H1 (cell line): ENCODE data around the gene CTNND2. TPM values are rescaled to one million over a fixed set of nuclear protein-coding genes. Genes with fewer than 3 reads are reported as not detected.

Experiments used
- CTCF ChIA-PET: fragments of 300-600 bp; sonication (Branson Sonifier 250); formaldehyde crosslinking; loops from one replicate; lab custom pipeline; 2021; ENCODE audit not compliant: partially characterized antibody; lab: Charles Lee
- POLR2A ChIA-PET: fragments of 300-600 bp; sonication (Branson Sonifier 250); formaldehyde crosslinking; loops from one replicate; lab custom pipeline; 2021; ENCODE audit warnings: inconsistent platforms; ENCODE audit not compliant: partially characterized antibody; lab: Charles Lee
- DNase-seq, 2 experiments: peaks; one replicate each; pipeline versions ENCODE4 v3.0.0 to v3.0.0-alpha.2; 2010 to 2022; ENCODE audit warnings: low spot score in 2 of 2, low read depth in 1 of 2, mixed read lengths in 1 of 2
- FAIRE-seq: peaks from 2 replicates; lab custom pipeline; 2011; peaks lifted over from hg19 to GRCh38; lab: Jason Lieb, UNC
- H2AFZ ChIP-seq: 2 replicates; pipeline ENCODE4 v1.8.1; 2012; ENCODE audit warnings: low read length, inconsistent platforms
- H2AK5ac ChIP-seq: 2 replicates; pipeline ENCODE4 v1.6.1; 2013; ENCODE audit warnings: low read depth, low read length
- H2BK120ac ChIP-seq: replicated peaks from 2 replicates; pipeline ENCODE3; 2013; ENCODE audit warnings: low read depth, low read length, inconsistent platforms
- H2BK12ac ChIP-seq: 2 replicates; pipeline ENCODE4 v1.6.1; 2013; ENCODE audit warnings: low read depth, low read length
- H2BK15ac ChIP-seq: 2 replicates; pipeline ENCODE4 v1.6.1; 2013; ENCODE audit warnings: low read length
- H2BK20ac ChIP-seq: 2 replicates; pipeline ENCODE4 v1.6.1; 2013; ENCODE audit warnings: low read length
- H2BK5ac ChIP-seq: 2 replicates; pipeline ENCODE4 v1.6.1; 2013; ENCODE audit warnings: low read depth, low read length
- H3K14ac ChIP-seq: 2 replicates; pipeline ENCODE4 v1.6.1; 2013; ENCODE audit warnings: inconsistent platforms; ENCODE audit not compliant: insufficient read length
- H3K18ac ChIP-seq: 2 replicates; pipeline ENCODE4 v1.6.1; 2013; ENCODE audit warnings: low read length; ENCODE audit errors: extremely low read depth
- H3K23ac ChIP-seq: 2 replicates; pipeline ENCODE4 v1.6.1; 2013; ENCODE audit warnings: inconsistent platforms; ENCODE audit not compliant: insufficient read length
- H3K23me2 ChIP-seq: 2 replicates; pipeline ENCODE4 v1.6.1; 2013; ENCODE audit warnings: low read depth, low read length
- H3K27ac ChIP-seq: 2 replicates; pipeline ENCODE4 v1.6.1; 2011; ENCODE audit warnings: low read depth, low read length, inconsistent platforms
- H3K27me3 ChIP-seq, 4 experiments: replicated peaks in 1 of 4; 1 replicate in 1 of 4; 2 replicates in 3 of 4; pipeline versions ENCODE4 v1.6.1 to v1.8.1; 2011 to 2013; ENCODE audit warnings: low read length in 3 of 4, mild to moderate bottlenecking in 3 of 4, inconsistent platforms in 2 of 4, mixed read lengths in 2 of 4, moderate library complexity in 1 of 4; ENCODE audit not compliant: control insufficient read depth in 3 of 4, insufficient read depth in 3 of 4; ENCODE audit errors: extremely low read depth in 1 of 4
- H3K36me3 ChIP-seq, 4 experiments: 2 replicates each; pipeline versions ENCODE4 v1.6.1 to v1.8.1; 2011 to 2013; ENCODE audit warnings: mild to moderate bottlenecking in 4 of 4, low read length in 3 of 4, moderate library complexity in 2 of 4, control low read depth in 1 of 4, inconsistent platforms in 1 of 4; ENCODE audit not compliant: insufficient read depth in 4 of 4, control insufficient read depth in 2 of 4
- H3K4ac ChIP-seq: replicated peaks from 2 replicates; pipeline ENCODE3; 2013; ENCODE audit warnings: low read length, low read depth, mixed read lengths, inconsistent platforms; ENCODE audit not compliant: insufficient read length
- H3K4me1 ChIP-seq, 4 experiments: replicated peaks in 1 of 4; 1 replicate in 1 of 4; 2 replicates in 3 of 4; pipeline versions ENCODE4 v1.6.1 to v1.8.1; 2011 to 2013; ENCODE audit warnings: low read length in 3 of 4, inconsistent platforms in 2 of 4, mixed read lengths in 1 of 4; ENCODE audit not compliant: insufficient read depth in 4 of 4, control insufficient read depth in 3 of 4
- H3K4me2 ChIP-seq, 2 experiments: 2 replicates each; pipeline versions ENCODE4 v1.6.1 to v1.8.1; 2011 to 2013; ENCODE audit warnings: low read depth in 2 of 2, low read length in 2 of 2, control low read depth in 1 of 2, inconsistent platforms in 1 of 2, mild to moderate bottlenecking in 1 of 2; ENCODE audit not compliant: insufficient read depth in 1 of 2
- H3K4me3 ChIP-seq, 4 experiments: fragments of 200-600, 300-600 bp in 1 of 4; sonication (generic), shearing (Covaris generic), sonication (Bioruptor Twin) in 1 of 4; 2 replicates each; pipeline versions ENCODE4 v1.5.1 to v1.8.1; 2011 to 2016; ENCODE audit warnings: low read length in 4 of 4, low read depth in 3 of 4, control low read depth in 2 of 4, inconsistent platforms in 2 of 4, mild to moderate bottlenecking in 2 of 4, mixed read lengths in 1 of 4, moderate library complexity in 1 of 4; ENCODE audit not compliant: insufficient read depth in 2 of 4; ENCODE audit errors: extremely low read depth in 1 of 4
- H3K56ac ChIP-seq: replicated peaks from 2 replicates; pipeline ENCODE3; 2013; ENCODE audit warnings: low read depth, mild to moderate bottlenecking, mixed read lengths, low read length, inconsistent platforms; ENCODE audit not compliant: insufficient read length
- H3K79me1 ChIP-seq: 2 replicates; pipeline ENCODE4 v1.6.1; 2013; ENCODE audit warnings: low read depth, low read length, control low read depth
- H3K79me2 ChIP-seq, 2 experiments: 2 replicates each; pipeline versions ENCODE4 v1.6.1 to v1.8.1; 2012 to 2013; ENCODE audit warnings: low read length in 2 of 2, mild to moderate bottlenecking in 2 of 2, inconsistent platforms in 1 of 2; ENCODE audit not compliant: insufficient read depth in 2 of 2, control insufficient read depth in 1 of 2
- H3K9ac ChIP-seq, 4 experiments: replicated peaks in 1 of 4; 1 replicate in 1 of 4; 2 replicates in 3 of 4; pipeline versions ENCODE4 v1.6.1 to v1.8.1; 2011 to 2013; ENCODE audit warnings: low read depth in 3 of 4, low read length in 3 of 4, control low read depth in 2 of 4, mild to moderate bottlenecking in 2 of 4, moderate library complexity in 2 of 4, inconsistent platforms in 1 of 4; ENCODE audit errors: extremely low read depth in 1 of 4
- H3K9me3 ChIP-seq, 2 experiments: 2 replicates each; pipeline versions ENCODE4 v1.6.1 to v1.8.1; 2012 to 2013; ENCODE audit warnings: mild to moderate bottlenecking in 2 of 2, moderate library complexity in 2 of 2, control low read depth in 1 of 2, inconsistent platforms in 1 of 2, low read depth in 1 of 2, low read length in 1 of 2, mixed read lengths in 1 of 2; ENCODE audit not compliant: insufficient read depth in 2 of 2
- H4K20me1 ChIP-seq, 2 experiments: replicated peaks in 1 of 2; 2 replicates each; pipeline versions ENCODE3 to v1.8.1; 2011 to 2013; ENCODE audit warnings: inconsistent platforms in 2 of 2, low read length in 2 of 2, mild to moderate bottlenecking in 1 of 2; ENCODE audit not compliant: insufficient read depth in 2 of 2, control insufficient read depth in 1 of 2
- H4K5ac ChIP-seq: 2 replicates; pipeline ENCODE4 v1.6.1; 2013; ENCODE audit warnings: low read length, low read depth, mixed read lengths, inconsistent platforms; ENCODE audit not compliant: insufficient read length
- H4K8ac ChIP-seq: 2 replicates; pipeline ENCODE4 v1.8.0; 2013; ENCODE audit warnings: mild to moderate bottlenecking, moderate library complexity, low read length, inconsistent platforms; ENCODE audit not compliant: insufficient read depth; ENCODE audit errors: extremely low read depth
- H4K91ac ChIP-seq: replicated peaks from 2 replicates; pipeline ENCODE3; 2013; ENCODE audit warnings: low read length, mixed read lengths, inconsistent platforms; ENCODE audit not compliant: insufficient read length
- ASH2L ChIP-seq: fragments of 200-600, 300-600 bp; sonication (generic); IDR thresholded peaks from one replicate; pipeline ENCODE4 v1.7.1; 2017; ENCODE audit warnings: low read length
- MAX ChIP-seq: IDR thresholded peaks from 2 replicates; pipeline ENCODE4 v1.6.1; 2012; ENCODE audit warnings: inconsistent platforms
- PHF8 ChIP-seq: fragments of 200-600 bp; sonication (generic); conservative IDR thresholded peaks from 2 replicates; pipeline ENCODE4 v1.7.1; 2012; ENCODE audit warnings: low read depth, mild to moderate bottlenecking, inconsistent platforms, low read length, moderate library complexity
- RFX5 ChIP-seq: IDR thresholded peaks from 2 replicates; pipeline ENCODE4 v1.6.1; 2011; ENCODE audit warnings: low read depth, low read length, improper control_type of control experiment, borderline replicate concordance
- SIN3A ChIP-seq, 2 experiments: IDR thresholded peaks in 1 of 2; conservative IDR thresholded peaks in 1 of 2; 2 replicates each; pipeline ENCODE4 v1.6.1; 2011 to 2012; ENCODE audit warnings: low read length in 2 of 2, improper control_type of control experiment in 1 of 2, low read depth in 1 of 2, mild to moderate bottlenecking in 1 of 2
- SP1 ChIP-seq: IDR thresholded peaks from 2 replicates; pipeline ENCODE4 v1.6.1; 2011; ENCODE audit warnings: low read depth, low read length
- YY1 ChIP-seq: IDR thresholded peaks from 2 replicates; pipeline ENCODE4 v1.6.1; 2011; ENCODE audit warnings: low read depth, mild to moderate bottlenecking, low read length
- ZNF274 ChIP-seq: IDR thresholded peaks from 2 replicates; pipeline ENCODE4 v1.7.0; 2012; ENCODE audit warnings: low read length, borderline replicate concordance; ENCODE audit errors: extremely low read depth
- WGBS, 2 experiments: shearing (Covaris generic) in 1 of 2; methylation state at CpG; one replicate each; pipeline versions ENCODE4 v1.1.6 to v1.1.7; 2013 to 2015; ENCODE audit warnings: low lambda C conversion rate in 2 of 2, mixed read lengths in 2 of 2, inconsistent platforms in 1 of 2, low coverage in 1 of 2, missing lambda C conversion rate in 1 of 2; ENCODE audit not compliant: insufficient replicate concordance in 2 of 2, insufficient coverage in 1 of 2, insufficient read length in 1 of 2; ENCODE audit errors: extremely low coverage in 1 of 2, missing lambda C conversion rate in 1 of 2; 5-methylcytosine and 5-hydroxymethylcytosine counted together
- polyA plus RNA-seq, 7 experiments: library from polyadenylated mRNA; depleted of rRNA in 3 of 7; stranded (reverse) in 5 of 7; unstranded in 2 of 7; fragments of >200 nt in 5 of 7; fragments of 200-250 nt in 2 of 7; gene quantifications; 1 replicate in 5 of 7; 2 replicates in 1 of 7; 4 replicates in 1 of 7; pipeline versions ENCODE4 v1.2.1 to v1.2.3, GENCODE V29; 2011 to 2013; ENCODE audit warnings: missing spikeins in 2 of 7, mixed read lengths in 2 of 7
- total RNA-seq: library from RNA; stranded (reverse); fragmentation: NEBNext Ultra II Directional; extraction: Animal tissue kit (Norgen Biotek cat#: 25700); gene quantifications from 2 replicates; pipeline ENCODE4 v1.2.1, GENCODE V29; 2021

CTNND2 gene
- total and polyA plus RNA-seq, 2 of the 8 experiments (the other 6 are each of a cell fraction or from before 2014, with no cell fraction given): 7.4 to 14.2 TPM

GRCh38 chr5:11150976-11151375 lies 753.3 kb downstream of the CTNND2 start:
- Histone ChIP-seq H2BK20ac (no peak overlapping the region), H3K4me3 (no peak overlapping the region), H2BK120ac (no peak overlapping the region), H4K91ac (no peak overlapping the region), H3K23me2 (no peaks in the 10 kb centered on the region), H3K9ac (no peak overlapping the region), H3K56ac (no peak overlapping the region), H3K9me3 (no peaks in the 10 kb centered on the region), H2BK15ac (no peak overlapping the region), H3K4ac (no peak overlapping the region), H2AFZ (no peak overlapping the region), H3K18ac (no peak overlapping the region), H2BK5ac (no peak overlapping the region), H3K79me2 (no peaks in the 10 kb centered on the region), H2AK5ac (no peak overlapping the region), H3K14ac (no peak overlapping the region), H3K4me2 (no peak overlapping the region), H3K4me1 (0 out of 7 replicates have a peak, but pooled peaks cover 0 to 2% (median 0%) of the 10 kb centered on the region in 4 experiments), H4K20me1 (no peaks in the 10 kb centered on the region), H3K27me3 (no peaks in the 10 kb centered on the region), H3K27ac (no peak overlapping the region), H2BK12ac (no peak overlapping the region), H3K23ac (no peak overlapping the region), H3K36me3 (no peaks in the 10 kb centered on the region), H4K8ac (no peak overlapping the region), H4K5ac (no peak overlapping the region), H3K79me1 (no peaks in the 10 kb centered on the region)
- TF ChIP-seq MAX (no peak), YY1 (no peak), ASH2L (no peak), ZNF274 (no peak), SIN3A (conservative IDR thresholded peaks at IDR 0.05 in 1 of 2, IDR thresholded peaks at IDR 0.05 in 1 of 2; ENCODE audit: low read depth in 1 of 2, low read length in 2 of 2) (no peak), RFX5 (no peak), PHF8 (no peak), SP1 (no peak)
- DNase-seq (no peak), FAIRE-seq (no peak)
- WGBS, 2 experiments: 90% methylated on average over 5 of the region's 5 CpGs; no CpG with 5 or more reads in 1 of the 2 experiments
- ChIA-PET POLR2A (no interaction called here), CTCF (interaction anchor here (0.9 to 2.2 kb wide), 2 partner anchors 38 to 76 kb away, joined by 3 to 8 read pairs; no protein-coding TSS in a partner anchor)
